LHCN-M2 (cell line): ENCODE data around the gene WNT3A. TPM values are rescaled to one million over a fixed set of nuclear protein-coding genes. Genes with fewer than 3 reads are reported as not detected.
A peak's percentile ranks its signal among the peaks of the same experiment; 100 is the strongest.

Experiments used
- DNase-seq: peaks from one replicate; pipeline ENCODE4 v3.0.0-alpha.2; 2012; ENCODE audit warnings: low read depth
- total RNA-seq: library from RNA; depleted of rRNA; stranded (reverse); fragments of >200 nt; gene quantifications from 2 replicates; pipeline ENCODE4 v1.2.3, GENCODE V29; 2014

Gene WNT3A
- total RNA-seq, 1 experiment from 2014 or later = not detected

DNA sequence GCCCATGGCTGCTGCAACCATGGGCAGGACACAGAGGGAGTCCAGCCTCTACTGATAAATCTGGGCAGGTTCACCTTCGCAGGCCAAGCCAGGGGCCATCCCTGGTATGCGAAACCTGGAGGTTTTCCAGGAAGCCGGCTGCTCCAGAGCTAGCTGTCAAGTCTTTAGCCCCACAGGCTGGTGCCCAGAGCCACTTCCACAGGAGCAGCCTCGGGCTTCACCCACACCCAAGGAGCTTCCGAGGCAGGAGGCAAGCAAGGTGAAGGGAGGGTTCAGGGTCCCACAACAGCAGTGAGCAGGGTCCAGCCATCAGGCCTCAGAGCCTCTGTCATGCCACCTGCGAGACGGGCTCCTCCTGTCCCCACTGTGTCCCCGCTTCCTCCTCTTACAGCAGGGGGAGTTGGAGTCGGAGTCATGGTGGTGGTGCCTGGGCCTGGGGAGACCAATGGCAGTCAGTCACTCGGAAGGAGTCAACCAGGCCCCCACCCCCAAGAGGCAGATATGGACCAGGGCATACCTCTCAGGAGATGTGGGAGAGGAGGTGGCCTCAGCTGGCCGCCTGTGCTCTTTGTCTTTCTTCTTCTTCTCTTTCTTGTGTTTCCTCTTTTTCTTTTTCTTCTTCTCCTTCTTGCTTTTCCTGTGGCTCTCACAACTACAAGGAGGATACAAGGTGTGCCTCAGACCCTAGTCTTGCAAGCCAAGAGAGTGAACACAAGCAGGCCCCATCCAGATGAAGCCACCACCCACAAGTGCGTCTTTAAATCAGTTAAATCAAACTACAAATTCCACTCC lies 94.2 kb downstream of the WNT3A start:
- DNase-seq = no peak

DNA sequence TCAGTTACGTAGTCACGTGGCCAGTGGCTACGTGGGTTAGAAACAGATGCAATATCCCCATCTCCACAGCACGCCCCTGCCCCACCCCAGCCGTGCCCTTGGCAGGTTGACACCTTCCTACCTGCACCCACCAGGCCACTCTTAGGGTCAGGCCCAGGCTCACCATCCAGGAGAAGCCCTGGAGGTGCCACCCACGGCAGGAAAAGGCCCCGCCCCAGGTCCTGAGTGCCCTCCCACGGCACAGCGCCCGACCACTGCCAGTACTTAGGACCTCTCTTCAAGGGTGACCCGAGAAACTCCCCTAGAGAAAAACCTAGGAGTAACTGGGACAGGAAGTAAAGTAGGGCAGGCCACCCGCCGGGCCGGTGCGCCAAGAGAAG lies 94.8 kb downstream of the WNT3A start:
- DNase-seq = no peak

DNA sequence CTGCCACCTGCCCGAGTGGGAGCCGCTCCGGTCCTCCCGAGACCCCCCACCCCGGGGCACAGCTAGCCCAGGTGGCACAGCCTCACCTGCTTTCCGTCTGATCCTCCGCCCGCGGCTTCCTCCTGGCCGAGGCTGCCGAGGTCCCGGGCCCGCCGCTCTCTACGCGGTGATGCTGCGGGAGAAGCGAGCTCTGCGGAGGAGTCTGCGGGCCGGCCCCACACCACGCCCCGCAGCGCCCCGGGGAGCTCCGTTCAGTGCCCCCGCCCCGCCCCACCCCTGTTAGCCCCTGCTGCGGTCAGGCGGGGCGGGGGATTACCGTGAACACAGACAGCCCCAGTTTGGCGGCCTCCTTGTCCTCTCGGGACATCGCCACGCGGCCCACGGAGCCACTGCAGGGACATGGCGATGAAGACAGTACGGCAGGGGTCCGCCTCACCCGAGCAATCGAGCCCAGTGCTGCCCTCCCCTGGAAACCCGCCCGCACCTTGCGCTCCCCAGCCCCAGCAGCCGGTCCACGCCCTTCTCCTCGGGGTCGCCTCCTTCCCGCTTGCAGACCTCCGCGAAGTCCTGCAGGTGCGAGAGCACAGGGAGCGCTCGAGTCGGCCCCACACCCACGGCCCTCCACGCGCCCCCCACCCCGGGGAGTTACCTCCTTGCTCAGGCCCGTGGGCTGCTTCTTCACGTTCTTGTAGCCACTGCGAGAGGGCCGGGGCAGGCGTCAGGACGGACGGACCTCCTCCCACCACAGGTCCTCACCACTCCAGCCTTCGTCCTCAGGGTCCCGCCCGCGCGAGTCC lies 95.4 kb downstream of the WNT3A start:
- DNase-seq = peak; percentile 31

DNA sequence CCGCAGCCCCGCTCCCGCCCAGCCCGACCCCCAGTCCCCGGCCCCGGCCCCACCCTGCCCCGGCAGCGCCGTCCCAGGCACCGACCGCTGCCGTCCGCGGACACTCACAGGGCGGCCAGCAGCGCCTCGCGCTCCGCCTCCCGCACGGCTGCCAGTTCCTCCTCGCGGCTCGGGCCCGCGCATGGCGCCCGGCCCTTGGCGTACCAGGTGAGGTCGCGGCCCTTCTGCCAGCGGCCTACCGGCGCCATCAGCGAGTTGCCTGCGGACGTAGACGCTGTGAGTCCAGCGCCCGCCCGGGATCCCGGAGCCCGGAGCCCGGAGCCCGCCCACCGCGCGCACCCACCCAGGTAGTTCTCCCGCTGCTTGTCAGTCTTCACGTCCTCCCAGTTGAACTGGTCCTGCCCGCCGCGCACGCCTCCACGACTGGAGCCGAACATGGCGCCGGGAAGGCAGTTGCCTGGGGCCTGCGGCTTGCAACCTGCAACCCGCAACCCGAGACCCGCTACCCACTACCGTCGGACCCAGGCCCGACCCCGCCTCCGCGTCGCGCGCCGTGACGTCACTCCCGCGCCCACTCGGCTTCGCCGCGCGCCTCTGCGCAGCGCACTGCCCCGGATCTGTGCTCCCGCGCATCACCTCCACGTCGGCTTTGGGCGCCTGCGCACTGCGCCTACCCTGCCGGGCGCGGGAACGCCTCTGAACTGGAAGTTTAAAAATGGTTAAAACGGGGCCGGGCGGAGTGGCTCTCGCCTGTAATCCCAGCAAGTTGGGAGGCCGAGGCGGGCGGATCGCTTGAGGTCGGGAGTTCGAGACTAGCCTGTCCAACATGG lies 96.2 kb downstream of the WNT3A start, which contains the start of gene C1orf35:
C1orf35 (minus strand) TSS at position 535 of the 830 bp plus-strand sequence; CDS start at position 437, 98 bp downstream.
- peak; percentile 89 for DNase-seq

DNA sequence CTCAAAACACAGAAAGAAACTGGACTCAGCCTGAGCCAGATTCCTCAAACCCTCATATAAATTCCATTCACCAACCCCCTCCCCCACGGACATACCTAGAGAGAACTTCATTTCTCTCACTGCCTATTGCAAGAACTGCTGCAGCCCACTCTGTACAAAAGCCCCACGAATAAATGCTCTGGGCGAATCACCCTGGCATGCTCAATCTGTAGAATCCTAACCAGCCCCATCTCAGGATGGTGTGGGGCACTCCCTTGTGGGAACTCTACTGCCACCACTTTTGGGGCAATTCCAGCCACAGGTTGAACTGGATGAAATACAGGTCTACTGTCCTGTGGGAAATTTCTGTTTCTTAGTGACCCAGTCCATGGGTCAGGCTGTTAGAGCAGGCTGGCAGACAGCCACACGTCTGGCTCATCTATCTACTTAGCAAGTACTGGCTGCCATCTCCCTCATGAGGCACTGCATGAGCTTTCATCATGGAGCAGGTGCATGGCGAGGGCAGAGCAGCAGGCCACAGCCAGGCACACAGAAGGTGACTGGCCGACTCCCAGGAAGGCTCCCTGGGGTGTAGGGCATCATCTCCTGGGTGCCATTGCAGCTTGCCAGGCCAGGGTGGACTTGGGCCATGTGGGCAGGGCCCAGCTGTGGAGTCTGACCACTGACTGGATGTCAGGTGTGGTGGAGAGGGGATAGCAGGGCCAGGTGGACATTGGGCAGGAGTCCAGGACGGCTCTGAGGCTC lies 97.9 kb downstream of the WNT3A start:
- no peak for DNase-seq

DNA sequence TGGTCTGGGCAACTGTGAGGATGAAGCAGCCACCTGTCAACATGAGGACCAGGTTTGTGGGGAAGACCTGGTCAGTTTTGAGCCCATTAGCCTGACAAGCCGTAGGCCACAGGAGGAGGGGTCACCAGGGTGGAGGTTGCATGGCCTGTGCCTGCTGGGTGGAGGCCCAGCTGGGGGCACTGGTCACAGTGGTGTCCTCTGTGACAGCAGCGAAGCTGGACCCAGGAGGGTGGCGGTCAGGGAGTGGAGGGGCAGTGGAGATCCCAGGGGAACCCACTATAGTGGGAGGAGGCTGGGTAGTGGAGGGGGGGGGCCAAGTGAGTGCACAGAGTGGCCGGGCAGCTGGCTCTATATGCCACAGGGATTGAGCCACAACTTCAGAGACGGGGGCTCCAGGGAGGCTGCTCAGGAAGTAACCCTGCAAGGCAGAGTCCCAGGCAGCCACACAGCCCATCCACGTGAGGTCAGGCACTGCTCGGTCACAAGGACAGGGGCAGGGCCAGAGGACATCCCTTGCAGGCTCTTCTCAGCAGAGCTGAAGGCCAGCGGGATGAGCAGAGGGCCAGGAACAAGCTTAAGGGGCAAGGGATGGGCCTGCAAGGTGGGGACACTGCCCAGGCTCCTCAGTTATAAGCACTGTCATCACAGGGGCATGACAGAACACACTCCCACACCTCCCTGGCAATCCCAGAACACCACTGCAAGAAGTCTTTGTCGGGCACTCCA lies 98.6 kb downstream of the WNT3A start:
- no peak for DNase-seq

DNA sequence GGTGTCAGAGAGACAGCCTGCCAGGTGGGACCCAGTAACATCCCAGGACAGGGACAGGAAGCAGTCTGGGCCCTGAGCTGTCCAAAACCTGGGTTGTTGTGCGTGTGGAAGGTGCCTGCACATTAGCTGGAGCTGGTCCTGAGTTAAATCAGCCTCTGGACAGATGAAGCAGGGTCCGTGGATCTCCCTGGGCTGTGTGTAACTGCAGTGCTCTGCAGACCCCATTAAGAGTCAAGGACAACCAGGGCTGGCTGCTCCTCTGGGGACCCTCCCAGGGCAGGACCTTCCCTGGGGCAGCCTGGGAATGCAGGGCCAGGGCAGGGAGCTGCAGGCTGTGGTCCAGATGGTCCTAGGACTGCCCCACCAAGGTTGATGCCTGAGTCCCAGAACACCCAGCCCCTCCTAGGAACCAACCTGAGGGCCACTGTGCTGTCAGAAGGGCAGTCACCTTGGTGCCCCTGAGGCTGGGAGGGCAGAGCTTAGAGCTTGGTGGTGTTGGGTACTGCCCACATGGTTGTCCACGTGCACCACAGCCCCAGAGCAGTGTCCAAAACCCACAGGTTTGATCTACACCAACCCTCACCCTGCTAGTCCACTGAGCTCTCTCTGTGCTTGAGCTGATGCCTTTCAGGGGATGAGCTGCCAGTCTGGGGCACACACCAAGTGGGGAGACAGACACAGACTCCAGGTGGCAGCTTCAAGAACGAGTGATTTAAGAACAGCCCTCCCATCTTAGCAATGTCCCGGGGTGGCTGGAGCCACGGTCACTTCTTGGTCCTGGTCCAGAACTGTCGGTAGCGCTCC lies 99.4 kb downstream of the WNT3A start:
- no peak for DNase-seq

DNA sequence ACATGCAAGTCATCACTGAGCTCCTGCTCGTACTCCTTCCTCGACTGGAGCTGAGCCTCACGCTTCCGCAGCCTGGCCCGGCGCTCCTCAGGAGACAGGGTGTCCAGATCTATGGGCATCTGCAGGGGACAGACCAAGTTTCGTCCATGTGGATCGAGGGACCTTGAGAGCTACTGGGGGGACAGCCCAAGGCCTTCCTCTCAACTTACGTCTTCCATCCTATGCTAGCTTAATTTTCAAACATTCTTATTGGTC lies 99.9 kb downstream of the WNT3A start:
- DNase-seq = no peak

DNA sequence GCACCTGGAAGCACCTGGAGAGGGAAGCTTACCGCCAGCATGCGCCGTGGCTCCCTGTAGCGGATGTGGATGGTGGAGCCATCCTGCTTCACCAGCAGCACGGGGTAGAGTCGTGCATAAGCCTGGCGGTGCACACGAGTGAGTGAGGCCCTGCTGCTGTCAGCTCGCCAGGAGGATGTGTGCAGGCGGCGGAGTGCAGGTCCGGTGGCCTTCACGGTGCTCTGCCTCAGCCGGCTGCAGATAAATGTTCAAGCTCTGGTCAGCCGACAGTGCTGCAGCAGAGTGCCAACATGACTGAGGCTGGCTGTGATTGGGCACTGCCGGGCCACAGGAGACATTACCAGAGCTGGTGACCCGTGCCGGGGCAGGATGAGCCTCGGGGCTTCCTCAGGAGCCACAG lies 100.8 kb downstream of the WNT3A start:
- no peak for DNase-seq

DNA sequence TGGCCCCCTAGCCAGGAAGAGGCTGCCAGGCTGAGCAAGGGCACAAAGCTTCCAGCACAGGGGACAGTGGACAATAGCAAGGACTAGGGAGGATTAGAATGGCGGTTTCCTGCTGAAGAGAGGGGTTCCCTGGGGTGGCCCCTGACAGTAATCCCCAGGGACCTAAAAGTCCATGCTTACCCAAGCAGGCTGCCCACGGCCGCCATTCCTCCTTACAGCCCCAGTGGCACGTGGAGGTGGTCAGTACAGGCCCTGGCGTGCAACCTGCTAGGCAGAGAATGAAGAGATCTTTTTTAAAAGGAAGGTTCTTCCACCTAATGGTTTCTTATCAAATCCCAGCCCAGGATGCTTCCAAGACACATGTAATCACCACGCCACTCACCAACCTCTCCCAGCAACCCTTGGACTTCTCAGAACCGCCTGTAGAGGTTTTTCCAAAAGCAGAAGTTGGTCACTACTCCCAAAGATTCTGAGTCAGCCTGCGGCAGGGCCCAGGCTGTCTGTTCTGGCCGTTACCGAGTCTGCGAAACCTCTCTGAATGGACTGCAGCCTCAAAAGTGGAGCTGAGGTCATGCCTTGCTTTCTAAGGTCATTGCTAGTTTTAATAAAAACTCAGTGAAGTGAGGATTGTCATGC lies 101.4 kb downstream of the WNT3A start:
- DNase-seq = no peak

DNA sequence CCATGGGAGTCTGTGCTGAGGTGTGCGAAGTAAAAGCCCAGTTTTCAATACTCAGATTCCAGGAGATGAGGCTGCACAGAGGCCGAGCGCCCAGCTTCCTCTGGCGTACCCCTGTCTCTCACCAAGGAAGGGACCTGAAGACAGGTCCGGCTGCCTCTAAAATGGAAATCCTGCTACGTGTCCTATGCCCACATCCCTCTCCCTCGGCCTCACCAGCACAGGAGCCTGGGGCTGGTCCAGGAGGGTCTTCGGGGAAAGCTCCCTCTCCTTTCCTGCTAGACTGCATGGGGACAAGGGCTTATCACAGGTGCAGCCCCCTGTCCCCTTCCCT lies 101.9 kb downstream of the WNT3A start:
- DNase-seq = no peak

DNA sequence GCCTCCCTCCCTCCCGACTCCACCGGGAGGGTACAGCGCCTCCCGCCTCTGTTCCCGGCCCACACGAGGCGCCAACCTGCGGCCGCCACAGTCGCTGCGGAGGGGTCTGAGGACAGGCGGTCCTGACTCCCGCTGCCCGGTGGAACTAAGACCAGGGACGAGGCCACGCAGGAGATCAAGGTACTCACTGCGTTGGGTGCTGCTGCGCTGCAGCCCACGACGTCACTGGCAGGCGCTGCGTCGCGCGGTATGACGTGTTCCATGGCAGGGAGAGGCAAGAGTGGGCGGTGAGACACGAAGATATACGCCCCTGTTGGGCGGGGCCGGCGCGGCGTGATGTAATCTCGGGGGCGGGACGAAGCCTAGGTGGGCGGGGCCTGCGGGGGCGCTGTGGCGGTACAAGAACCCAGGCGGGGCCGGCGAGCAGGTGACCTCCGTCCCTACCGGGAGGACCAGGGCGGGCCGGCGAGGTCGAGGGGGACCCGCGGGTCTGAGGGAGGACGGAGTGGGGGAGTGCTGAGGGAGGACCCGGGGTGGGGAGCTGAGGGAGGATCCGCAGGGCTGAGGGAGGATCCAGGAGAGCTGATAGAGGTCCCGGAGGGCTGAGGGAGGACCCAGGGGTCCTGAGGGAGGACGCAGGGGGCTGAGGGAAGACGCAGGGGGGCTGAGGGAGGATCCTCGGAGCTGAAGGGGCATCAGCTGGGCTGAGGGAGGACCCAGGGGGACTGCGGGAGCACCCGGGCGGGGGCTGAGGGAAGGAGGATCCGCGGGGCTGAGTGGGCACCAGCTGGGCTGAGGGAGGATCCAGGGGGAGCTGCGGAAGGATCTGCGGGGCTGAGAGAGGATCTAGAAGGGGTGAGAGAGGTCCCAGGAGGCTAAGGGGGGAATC lies 102.5 kb downstream of the WNT3A start, which contains the start of gene MRPL55:
MRPL55 (minus strand) TSS at position 227 of the 889 bp plus-strand sequence. CDS start 1,039 bp downstream, outside the sequence.
- peak; percentile 93 for DNase-seq

DNA sequence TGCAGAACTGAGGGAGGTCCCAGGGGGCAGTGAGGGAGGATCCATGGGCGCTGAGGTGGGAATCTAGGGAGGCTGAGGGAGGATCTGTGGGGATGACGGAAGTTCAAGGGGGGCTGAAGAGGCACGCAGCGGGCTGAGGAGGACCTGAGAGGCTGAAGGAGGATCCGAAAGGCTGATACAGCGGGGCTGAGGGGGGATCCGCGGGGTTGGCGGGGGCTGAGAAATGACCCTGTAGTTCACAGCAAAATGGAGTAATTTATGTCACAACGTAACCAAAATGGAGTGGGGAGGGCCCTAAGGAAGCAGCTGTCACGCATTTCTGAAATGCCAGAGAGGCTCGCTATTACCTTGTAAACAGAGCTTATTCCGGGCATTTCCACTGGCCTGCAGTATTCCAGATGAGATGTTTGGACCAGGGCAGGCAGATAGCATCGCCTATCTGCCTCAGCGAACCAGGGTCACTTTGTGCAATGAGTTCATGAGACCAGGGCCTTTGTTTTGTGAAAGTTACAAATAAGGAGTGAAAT lies 103.2 kb downstream of the WNT3A start:
- DNase-seq = peak; percentile 66

DNA sequence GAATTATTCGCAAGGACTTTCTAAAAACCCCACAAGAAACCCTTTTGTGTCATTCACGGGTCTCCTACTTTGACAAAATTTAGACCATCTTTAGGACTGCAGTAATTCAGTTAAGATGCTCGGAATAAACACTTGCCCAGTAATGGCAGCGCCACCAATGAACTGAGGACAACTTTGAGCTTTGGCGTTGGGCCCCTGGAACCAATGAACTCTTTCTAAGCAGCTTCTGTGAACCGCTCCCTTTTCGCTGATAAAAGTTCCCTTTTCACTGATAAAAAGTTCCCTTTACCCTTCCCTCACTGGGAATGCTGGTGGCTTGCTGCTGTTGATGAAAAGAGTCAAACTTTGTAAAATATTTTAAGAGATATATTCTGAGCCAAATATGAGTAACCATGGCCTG lies 103.8 kb downstream of the WNT3A start:
- no peak for DNase-seq
